Measurements from ENCODE around the gene ODF2.
"Not testable (repeated sequence)": the region's sequence is repeated elsewhere in the genome, so short reads cannot be mapped to it uniquely, and the experiment has no call there.

Gene ODF2

DNA sequence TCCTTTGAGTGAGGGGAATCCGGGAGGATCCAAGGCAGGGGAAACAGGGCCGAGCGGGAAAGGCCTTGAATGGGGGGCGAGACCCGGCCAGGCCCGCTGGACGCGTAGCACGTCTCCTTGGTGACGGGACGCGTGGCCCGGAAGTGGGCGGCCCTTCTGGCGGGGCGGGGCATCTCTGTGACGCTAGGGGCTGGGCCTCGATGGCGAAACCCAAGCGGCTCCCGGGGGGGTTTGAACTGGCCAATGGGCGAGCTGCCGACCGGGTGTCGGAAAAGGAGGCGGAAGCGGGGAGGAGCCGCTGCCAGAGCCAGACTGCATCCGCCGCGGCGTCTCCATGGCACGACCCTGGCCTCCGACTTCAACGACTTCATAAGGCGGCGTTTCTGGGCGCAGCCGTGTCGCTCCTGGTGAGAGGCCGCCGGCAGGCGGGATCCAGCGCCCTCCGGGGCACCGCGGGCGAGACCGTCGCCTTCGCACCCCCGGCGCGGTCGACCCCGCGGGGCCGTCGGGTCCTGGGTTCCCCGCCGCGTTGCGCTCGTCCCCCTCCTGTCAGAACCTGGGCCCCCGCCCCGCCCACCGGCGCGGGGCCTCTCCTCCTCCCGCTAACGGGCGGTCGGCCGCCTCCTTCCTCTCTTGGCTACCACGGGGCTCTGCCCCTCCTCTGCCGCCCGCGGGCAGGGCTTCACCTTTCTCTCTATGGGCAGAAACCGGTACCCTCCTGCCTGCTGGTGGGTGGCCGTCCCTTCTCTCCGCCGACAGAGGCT lies at the start of gene ODF2:
ODF2 (plus strand) TSS at position 158 of the 764 bp plus-strand sequence; CDS start at position 244, 86 bp downstream.
- peak; percentile 98 for DNase-seq

DNA sequence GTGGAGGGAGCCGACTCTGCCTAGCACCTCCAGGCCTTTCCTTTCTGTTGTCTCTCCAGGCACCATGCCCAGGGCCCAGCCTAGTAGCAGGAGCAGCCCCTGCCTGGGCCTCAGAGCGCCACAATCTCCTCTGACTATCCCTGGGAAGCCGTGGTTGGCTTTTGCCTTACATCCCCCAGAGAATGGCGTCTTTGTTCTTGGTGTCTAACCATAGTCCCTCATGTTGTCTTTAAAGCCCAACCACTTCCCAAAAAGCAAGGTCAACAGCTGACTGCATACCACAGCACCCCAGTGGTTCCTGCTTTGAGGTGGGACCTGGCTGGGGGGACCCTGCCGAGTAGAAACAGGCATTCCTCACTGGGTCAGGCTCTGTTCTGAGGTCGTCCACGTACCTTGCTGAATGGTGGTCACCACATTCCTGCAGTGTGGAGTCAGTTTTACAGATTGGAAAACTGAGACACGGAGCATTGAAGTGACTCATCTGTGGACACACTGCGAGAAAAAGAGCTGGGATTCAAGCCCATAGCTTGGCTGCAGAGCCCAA lies 48.9 kb upstream of the ODF2 start:
- no peak for DNase-seq

DNA sequence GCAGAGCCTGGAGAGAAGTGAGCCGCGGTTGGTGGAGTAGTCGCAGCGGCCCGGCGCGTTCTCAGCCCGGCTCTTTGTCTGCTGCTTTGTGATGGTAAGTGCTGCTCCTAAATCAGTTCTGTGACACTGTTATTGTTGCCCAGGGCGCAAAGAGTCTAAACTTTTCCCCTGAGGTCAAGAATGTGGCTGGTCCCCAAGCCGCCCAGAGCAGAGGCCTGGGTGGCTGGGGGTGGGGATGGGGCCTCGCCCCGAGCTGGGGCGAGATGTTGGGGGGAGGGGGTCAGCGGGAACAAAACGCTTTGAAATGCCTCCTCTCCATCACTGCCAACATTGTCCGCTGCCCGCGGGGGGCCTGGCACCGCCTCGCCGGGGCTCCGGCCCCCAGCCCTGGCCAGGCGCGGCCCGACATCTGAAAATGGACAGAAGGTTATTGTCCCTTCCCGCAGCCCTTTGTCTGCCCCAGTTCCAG lies 46.8 kb upstream of the ODF2 start:
- DNase-seq = no peak

DNA sequence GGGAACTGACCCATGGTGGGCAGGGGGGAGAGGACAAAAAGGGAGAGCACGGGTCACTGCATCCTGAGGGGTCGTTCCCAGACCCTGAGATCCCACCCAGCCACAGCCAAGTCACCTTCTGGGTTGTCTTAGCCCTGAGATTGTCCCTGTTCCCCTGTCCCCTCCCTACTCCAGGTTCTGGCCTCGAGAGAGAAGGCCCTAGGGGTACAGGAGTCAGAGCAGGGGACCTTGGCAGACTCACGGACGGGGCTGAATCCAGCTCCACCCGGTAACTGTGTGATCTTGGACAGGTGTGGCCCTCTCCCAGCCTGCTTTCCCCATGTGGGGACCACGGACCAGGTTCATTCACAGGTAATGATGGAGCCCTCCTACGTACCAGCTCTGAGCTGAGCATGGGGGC lies 46.4 kb upstream of the ODF2 start:
- DNase-seq = no peak

DNA sequence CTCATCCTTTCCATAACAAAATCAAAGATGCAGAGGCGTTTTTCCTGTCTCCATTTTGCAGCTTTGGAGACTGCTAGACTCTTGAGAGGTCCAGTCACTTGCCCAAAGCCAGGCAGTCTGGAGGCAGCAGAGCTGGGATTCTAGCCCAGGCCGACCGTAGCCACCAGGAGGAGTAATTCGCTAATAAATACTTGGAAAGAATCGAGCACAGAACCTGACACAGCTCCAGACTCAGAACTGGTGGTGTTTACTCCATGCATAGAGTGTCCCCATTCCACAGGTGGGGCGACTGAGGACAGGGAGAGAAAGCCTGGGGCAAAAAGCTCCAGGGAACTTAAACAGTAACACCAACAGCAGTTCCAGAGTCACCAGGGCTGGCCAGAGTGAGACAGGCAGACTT lies 45.8 kb upstream of the ODF2 start:
- DNase-seq = peak; percentile 28

DNA sequence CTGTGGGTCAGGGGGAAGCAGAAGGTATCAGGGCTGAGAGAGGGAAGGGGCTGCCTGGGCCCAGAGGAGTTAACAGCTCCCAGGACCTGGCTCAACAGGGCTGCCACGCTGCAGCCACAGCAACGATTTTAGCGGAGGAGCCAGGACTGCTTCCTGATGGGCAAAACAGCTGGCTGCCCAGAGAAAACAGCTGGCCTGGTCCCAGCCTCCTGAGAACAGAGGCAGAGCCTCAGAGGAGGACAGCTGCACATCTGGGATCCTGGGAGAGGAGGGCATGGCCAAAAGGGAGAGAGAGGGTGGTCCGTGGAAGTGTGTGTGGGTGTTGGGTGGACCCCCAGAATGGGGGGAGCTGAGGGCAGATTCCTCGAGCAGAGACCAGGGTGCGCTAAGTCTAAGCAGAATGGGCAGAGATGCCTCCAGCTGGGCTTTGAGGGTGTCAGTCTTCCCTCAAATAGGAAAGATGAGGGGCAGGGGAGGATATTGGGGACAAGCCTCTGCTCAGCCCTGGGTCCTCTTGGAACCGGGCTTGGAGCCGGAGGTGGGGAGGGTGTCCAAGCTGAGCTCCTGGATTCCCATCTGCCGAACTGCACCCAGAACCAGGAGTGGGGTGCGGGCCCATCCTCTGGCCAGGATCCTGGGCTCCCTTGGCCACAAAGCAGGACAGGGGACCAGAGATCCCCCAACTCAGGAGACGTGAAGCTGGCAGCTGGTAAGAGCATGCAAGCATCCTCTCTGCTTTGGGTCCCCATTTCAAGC lies 44.3 kb upstream of the ODF2 start:
- no peak for DNase-seq

DNA sequence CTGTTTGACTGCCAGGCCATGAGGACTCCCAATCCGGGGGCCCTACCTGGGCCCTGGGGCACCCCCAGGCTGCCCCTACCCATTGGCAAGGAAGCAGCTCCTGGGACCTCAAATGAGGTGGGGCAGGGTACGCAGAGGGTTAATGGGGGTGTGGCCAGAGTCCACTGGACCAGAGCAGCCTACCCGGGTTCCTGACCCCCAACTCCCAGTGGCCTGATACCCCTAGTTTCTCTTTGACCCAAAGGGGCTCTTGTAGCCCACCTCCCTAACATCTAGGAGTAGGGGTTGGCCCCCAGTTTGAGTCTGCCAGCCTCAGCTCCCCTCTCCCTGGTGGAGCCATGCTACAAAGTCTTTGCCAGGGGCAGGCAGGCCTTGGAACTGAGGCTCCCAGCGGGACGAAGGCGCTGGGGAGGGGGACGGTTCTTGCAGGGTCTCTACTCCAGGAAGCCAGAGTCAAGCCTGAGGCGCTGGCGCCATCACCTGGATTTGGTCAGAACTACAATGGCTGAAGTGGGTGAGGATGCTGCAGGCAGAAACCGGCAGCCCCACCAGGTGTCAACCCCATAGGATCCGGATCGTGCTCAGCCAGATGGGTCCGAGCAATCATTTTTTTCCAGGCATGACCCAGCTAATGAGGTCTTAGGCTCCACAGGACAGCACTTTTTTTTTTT lies 43.6 kb upstream of the ODF2 start:
- peak; percentile 79 for DNase-seq

DNA sequence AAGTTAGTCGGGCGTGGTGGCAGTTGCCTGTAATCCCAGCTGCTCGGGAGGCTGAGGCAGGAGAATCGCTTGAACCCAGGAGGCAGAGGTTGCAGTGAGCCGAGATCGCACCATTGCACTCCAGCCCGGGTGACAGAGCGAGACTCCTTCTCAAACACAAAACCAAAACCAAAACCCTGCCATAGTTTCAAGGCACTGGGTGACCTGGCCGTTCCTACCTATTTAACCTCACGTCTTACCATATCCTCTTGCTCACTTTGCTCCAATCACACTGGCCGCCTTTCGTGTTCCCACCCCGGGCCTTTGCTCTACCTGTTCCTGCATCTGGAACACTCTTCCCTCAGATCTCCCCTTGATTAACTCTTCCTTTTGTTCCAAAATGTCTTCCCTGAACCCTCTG lies 42.1 kb upstream of the ODF2 start:
- DNase-seq = not testable (repeated sequence)

DNA sequence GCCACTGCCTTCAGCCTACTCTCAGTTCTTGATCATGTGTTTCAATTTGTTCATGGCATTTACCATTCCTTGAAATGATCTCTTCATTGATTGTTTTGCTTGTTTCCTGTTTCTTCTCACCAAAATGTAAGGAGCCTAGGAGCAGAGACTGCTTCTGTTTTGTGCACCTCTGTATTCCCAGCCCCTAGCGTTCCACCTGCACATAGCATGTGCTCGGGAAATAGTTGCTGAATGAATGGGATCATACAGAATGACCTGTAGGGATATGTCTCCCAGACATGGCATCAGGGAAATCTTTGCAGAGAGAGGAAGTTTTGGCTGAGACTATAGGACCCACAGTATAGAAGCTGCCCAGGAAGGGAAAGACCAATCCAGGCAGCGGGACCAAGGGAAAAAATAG lies 41.3 kb upstream of the ODF2 start:
- no peak for DNase-seq

DNA sequence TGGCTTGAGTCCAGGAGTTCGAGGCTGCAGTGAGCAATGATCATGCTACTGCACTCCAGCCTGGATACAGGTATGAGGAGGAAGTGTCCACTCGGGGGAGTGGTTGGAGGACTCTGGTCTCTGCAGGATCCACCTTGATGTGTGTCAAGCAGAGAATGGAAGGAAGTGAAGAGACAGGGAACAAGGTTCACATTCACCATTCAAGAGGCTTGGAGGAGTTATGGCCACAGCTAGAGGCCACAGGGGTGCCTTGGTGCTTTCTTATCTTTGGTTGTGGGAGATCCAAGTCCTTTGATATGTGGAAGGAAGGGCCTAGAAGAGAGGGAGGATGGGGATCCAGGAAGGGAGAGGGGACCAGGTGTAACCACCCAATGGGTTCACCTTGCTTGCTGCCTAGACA lies 40.5 kb upstream of the ODF2 start:
- no peak for DNase-seq

DNA sequence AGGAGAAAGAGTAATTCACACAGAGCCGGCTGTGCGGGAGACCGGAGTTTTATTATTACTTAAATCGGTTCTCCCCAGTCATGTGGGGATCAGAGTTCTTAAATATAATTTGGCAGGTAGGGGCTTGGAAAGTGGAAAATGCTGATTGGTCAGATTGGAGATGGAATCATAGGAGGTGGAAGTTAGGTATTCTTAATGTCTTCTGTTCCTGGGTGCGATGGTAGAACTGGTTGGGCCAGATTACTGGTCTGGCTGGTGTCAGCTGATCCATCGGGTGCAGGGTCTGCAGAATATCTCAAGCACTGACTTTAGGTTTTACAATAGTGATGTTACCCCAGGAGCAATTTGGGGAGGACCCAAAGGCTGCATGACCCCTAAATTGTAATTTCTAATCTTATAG lies 39.8 kb upstream of the ODF2 start:
- DNase-seq = no peak

DNA sequence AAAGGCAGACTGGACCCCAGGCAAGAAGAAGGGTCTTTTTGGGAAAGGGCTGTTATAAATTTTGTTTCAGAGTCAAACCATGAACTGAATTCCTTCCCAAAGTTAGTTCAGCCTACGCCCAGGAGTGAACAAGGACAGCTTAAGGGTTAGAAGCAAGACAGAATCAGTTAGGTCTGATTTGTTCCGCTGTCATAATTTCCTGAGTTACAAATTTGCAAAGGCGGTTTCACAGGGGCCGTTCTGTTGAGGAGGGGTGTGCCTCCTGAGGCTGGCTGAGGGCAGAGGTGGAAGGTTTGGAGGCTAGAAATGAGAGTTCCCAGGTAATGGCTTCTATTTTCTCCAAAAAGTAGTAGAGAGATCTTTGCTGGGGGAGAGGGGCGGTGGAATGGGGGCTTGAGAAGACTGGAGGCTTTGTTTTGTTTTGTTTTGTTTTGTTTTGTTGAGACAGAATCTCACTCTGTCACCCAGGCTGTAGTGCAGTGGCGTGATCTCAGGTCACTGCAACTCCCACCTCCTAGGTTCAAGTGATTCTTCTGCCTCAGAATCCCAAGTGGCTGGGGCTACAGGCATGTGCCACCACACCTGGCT lies 39.3 kb upstream of the ODF2 start:
- no peak for DNase-seq

DNA sequence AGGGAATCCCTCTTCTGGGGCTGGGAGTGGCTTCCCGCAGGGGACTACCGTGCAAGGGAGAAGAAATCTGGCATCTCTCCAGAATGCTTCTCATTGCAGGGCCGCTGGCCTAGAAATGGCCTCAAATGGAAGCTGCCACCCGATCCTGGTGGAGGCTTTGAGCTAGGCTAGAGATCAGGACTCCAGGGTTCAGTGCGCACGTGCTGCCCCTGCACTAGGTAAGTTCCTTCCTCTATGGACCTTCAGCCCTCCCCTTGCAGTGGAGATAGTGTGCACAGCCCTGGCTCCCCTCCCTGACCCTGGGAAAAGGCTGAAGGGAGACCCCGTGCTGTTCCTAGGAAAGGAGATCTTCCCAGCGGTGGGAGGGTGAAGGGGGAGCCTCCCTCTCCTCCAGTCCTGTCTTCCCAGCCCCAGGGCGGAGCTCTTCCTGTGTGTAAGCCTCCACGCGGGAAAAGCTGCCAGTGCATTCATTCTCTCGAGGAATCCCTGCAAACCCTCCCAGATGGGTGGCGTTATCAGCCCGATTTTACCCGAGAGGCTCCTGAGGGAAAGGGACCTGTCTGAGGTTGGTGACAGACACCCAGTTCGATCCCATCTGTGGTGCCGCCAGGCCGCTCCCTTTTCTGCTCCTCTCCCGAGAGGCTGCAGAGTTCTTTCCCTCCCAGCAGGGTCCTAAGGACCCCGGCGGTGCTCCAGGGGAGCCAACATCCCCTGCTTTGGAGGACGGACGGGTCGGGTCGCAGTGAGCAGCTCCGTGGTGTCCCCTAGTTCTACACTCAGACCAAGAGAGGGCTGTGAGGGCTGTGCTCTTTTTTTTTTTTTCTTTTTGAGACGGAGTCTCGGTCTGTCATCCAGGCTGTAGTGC lies 36.5 kb upstream of the ODF2 start:
- DNase-seq = no peak

DNA sequence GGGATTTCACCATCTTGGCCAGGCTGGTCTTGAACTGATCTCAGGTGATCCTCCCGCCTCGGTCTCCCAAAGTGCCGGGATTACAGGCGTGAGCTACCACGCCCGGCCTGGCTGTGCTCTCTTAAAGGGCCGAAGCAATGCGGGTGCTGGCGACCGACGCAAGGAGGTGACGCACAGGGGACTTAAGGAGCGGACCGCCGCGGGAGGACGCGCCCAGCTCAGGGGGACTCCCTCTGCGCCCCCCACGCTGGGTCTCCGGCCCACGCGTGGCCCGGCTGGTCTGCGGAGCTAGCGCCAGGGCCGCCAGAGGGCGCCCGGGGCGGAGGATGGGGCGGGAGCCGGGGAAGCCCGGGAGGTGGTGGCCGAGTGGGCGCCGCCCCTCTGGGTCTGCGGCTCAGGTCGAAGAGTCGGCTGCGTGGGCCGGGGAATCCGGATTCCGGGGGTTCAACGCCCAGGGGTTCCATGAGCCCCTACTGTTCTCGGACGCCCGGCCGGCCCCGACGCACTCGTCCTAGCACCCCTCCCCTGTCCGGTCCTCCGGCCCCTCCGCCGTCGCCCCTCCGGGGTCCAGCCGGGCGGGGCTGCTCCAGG lies 35.7 kb upstream of the ODF2 start:
- DNase-seq = peak; percentile 75

DNA sequence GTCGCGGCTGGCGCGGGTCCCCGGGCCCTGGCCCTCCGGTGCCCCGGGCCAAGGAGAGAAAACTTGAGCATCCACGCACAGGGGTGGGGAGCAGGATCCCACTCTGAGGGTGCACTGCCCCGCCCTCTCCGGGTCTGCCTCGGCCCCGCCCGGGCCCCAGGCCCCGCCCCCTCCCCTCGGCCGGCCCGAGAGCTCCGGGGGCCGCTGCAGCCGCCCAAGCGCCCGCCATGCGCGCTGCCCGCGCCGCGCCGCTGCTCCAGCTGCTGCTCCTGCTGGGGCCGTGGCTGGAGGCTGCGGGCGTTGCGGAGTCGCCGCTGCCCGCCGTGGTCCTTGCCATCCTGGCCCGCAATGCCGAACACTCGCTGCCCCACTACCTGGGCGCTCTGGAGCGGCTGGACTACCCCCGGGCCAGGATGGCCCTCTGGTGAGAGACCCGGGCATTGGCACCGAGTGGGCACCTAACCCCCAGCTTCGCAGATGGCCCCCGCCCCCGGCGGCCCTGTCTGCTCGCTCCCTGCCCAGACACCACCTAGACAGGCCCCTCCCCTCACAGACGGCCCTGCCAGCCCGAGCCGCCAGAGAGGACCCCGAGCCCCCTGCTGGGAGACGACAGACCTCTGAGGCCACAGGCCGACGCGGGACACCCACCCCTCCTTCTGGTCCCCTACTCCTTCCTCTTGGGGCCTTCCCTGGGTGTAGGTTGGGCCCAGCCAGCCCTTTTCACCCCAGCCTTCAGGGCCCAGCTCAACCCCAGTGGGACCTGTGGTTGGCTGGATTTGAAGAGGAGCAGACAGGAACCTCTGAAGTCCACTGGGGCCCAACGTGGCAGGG lies 34.9 kb upstream of the ODF2 start, which contains the start of gene CERCAM:
CERCAM (plus strand) TSS at position 207 of the 831 bp plus-strand sequence; CDS start at position 228, 21 bp downstream.
- DNase-seq = peak; percentile 56

DNA sequence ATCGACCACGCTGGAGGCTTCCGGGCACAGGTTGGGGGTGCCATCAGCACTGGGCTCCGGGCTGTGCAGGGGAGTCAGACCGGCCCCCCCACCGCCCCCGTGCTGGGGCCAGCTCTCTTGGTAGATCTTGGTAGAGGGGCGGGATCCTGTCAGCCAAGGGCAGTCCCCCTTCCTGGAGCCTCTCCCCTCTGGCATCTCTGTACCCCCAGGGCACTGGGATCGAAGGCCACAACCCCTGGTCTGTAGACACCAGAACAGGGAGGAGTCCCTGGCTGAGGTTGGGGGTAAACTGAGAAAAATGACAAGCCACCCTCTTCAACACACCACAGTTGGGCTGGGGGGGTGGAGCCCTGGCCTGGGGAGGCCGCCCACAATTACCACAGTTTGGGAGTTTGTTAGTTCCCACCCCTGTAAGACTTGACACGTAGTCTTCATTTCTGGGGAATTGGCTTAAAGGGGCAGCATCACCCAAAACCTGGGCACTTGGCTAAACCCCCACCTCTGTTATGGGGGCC lies 34.3 kb upstream of the ODF2 start:
- peak; percentile 32 for DNase-seq

DNA sequence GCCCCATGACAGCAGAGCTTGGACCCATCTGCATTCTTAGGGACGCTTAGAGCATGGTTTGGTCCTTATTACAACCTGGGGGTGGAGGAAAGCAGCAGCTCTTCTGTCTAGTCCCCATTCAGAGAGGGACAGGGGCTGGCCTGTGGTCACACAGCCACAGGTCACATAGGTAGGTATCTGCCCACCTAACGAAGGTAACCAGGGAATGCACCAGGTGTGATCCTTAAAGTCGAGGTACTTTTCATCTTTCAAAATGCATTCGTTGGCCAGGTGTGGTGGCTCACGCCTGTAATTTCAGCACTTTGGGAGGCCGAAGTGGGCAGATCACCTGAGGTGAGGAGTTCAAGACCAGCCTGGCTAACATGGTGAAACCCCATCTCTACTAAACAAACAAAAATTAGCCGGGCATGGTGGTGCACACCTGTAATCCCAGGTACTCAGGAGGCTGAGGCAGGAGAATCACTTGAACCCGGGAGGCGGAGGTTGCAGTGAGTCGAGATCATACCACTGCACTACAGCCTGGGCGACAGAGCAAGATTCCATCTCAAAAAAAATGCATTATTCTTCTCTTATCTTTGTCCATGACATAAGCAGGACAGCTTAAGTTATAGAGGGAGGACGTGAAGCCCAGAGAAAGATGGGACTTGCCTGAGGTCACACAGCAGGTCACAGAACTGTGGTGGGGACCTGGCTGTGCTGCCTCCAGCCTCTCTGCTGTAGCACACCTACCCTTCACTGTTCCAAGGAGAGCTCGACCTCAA lies 33.6 kb upstream of the ODF2 start:
- not testable (repeated sequence) for DNase-seq

DNA sequence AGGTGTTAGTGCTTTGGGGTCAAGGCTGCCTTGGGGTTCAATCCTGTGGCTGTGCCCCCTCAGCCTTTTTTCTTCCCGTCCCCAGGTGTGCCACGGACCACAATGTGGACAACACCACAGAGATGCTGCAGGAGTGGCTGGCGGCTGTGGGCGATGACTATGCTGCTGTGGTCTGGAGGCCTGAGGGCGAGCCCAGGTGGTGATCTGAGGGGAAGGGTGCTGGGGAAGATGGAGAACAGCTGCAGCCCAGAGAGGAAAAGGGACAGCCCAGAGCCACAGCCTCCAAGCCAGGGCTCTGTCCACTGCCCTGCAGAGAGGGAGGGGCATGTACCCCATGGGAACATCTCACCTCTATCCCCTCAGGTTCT lies 33.0 kb upstream of the ODF2 start:
- DNase-seq = no peak

DNA sequence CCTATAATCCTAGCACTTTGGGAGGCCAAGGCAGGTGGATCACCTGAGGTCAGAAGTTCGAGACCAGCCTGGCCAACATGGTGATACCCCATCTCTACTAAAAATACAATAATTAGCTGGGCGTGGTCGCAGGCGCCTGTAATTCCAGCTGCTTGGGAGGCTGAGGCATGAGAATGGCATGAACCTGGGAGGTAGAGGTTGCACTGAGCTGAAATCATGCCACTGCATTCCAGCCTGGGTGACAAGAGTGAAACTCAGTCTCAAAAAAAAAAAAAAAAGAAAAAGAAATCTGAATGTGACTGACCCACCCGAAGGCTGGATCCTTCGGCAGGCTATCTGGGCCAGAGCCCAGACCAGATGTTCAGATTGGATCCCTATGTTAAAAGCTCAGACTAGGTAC lies 32.5 kb upstream of the ODF2 start:
- not testable (repeated sequence) for DNase-seq

Data from OCI-M1 (cell line).